ENCODE measurements around the gene SPON1. TPM values are rescaled to one million over a fixed set of nuclear protein-coding genes. Genes with fewer than 3 reads are reported as not detected.

SPON1 gene
- polyA plus RNA-seq, 4 donors, result 11.4 to 99.8 (median 22.2) TPM

GRCh38 chr11:14124886-14125285, 162.4 kb downstream of the SPON1 start:
- no peak for DNase-seq
- H3K27me3 ChIP-seq (ENCODE audit: control insufficient read depth in 3 of 3, insufficient read depth in 3 of 3, low read length in 3 of 3), result no peaks in the 10 kb centered on the region
- FAIRE-seq, result no peak
- H3K36me3 ChIP-seq (ENCODE audit: control insufficient read depth in 3 of 3, insufficient read depth in 2 of 3, low read depth in 1 of 3, low read length in 3 of 3), result peaks cover 0 to 9% (median 0%) of the 10 kb centered on the region in 3 donors
- H3K4me3 ChIP-seq (ENCODE audit: low read depth in 1 of 3, low read length in 3 of 3), result no peak overlapping the region
- H3K4me1 ChIP-seq (ENCODE audit: control insufficient read depth in 3 of 3, insufficient read depth in 2 of 3, low read depth in 1 of 3, low read length in 2 of 3), result peaks cover 2 to 3% (median 3%) of the 10 kb centered on the region in 3 donors
- H3K9me3 ChIP-seq (ENCODE audit: control insufficient read depth in 2 of 2, insufficient read depth in 1 of 2, low read depth in 1 of 2, low read length in 1 of 2), result peaks cover 0 to 19% of the 10 kb centered on the region in 2 donors
- no peak overlapping the region for H3K27ac ChIP-seq (ENCODE audit: low read depth in 1 of 3, low read length in 2 of 3)
- WGBS, 3 donors, result 87 to 94% (median 89%) methylated on average over 3 of the region's 3 CpGs

GRCh38 chr11:14125529-14125928, 163.0 kb downstream of the SPON1 start:
- FAIRE-seq, result no peak

GRCh38 chr11:14127679-14128078, 165.2 kb downstream of the SPON1 start:
- H3K36me3 ChIP-seq (ENCODE audit: control insufficient read depth in 3 of 3, insufficient read depth in 2 of 3, low read depth in 1 of 3, low read length in 3 of 3), result peaks cover 0 to 9% (median 0%) of the 10 kb centered on the region in 3 donors
- no peak for FAIRE-seq
- whole genome bisulfite sequencing, 3 donors, result 77 to 85% (median 81%) methylated on average over 4 of the region's 4 CpGs
- peaks cover 0 to 19% of the 10 kb centered on the region in 2 donors for H3K9me3 ChIP-seq (ENCODE audit: control insufficient read depth in 2 of 2, insufficient read depth in 1 of 2, low read depth in 1 of 2, low read length in 1 of 2)
- no peak overlapping the region for H3K4me3 ChIP-seq (ENCODE audit: low read depth in 1 of 3, low read length in 3 of 3)
- no peak overlapping the region for H3K27ac ChIP-seq (ENCODE audit: low read depth in 1 of 3, low read length in 2 of 3)
- H3K4me1 ChIP-seq (ENCODE audit: control insufficient read depth in 3 of 3, insufficient read depth in 2 of 3, low read depth in 1 of 3, low read length in 2 of 3), result peaks cover 4 to 12% (median 6%) of the 10 kb centered on the region in 3 donors
- H3K27me3 ChIP-seq (ENCODE audit: control insufficient read depth in 3 of 3, insufficient read depth in 3 of 3, low read length in 3 of 3), result no peaks in the 10 kb centered on the region
- DNase-seq, result no peak

More at GRCh38 chr11:14125529-14125928, 163.0 kb downstream of the SPON1 start:
- Histone ChIP-seq H3K36me3 (ENCODE audit: control insufficient read depth in 3 of 3, insufficient read depth in 2 of 3, low read depth in 1 of 3, low read length in 3 of 3) (peaks cover 0 to 9% (median 0%) of the 10 kb centered on the region in 3 donors), H3K4me1 (ENCODE audit: control insufficient read depth in 3 of 3, insufficient read depth in 2 of 3, low read depth in 1 of 3, low read length in 2 of 3) (peaks cover 2 to 3% (median 3%) of the 10 kb centered on the region in 3 donors), H3K9me3 (ENCODE audit: control insufficient read depth in 2 of 2, insufficient read depth in 1 of 2, low read depth in 1 of 2, low read length in 1 of 2) (peaks cover 0 to 19% of the 10 kb centered on the region in 2 donors), H3K4me3 (ENCODE audit: low read depth in 1 of 3, low read length in 3 of 3) (no peak overlapping the region), H3K27me3 (ENCODE audit: control insufficient read depth in 3 of 3, insufficient read depth in 3 of 3, low read length in 3 of 3) (no peaks in the 10 kb centered on the region), H3K27ac (ENCODE audit: low read depth in 1 of 3, low read length in 2 of 3) (no peak overlapping the region)
- 67 to 91% (median 86%) methylated on average over 2 of the region's 2 CpGs for WGBS, 3 donors
- peak in 1 of 2 donors; percentile 52 for DNase-seq

GRCh38 chr11:14132312-14132711, 169.8 kb downstream of the SPON1 start:
- WGBS, 3 donors, result 16 to 54% (median 41%) methylated on average over 4 of the region's 4 CpGs
- peaks cover 0 to 13% of the 10 kb centered on the region in 2 donors for H3K9me3 ChIP-seq (ENCODE audit: control insufficient read depth in 2 of 2, insufficient read depth in 1 of 2, low read depth in 1 of 2, low read length in 1 of 2)
- peaks cover 3 to 23% (median 7%) of the 10 kb centered on the region in 3 donors for H3K4me1 ChIP-seq (ENCODE audit: control insufficient read depth in 3 of 3, insufficient read depth in 2 of 3, low read depth in 1 of 3, low read length in 2 of 3)
- no peak overlapping the region for H3K4me3 ChIP-seq (ENCODE audit: low read depth in 1 of 3, low read length in 3 of 3)
- DNase-seq, result peak; percentile 78 to 82
- no peak for FAIRE-seq
- no peaks in the 10 kb centered on the region for H3K27me3 ChIP-seq (ENCODE audit: control insufficient read depth in 3 of 3, insufficient read depth in 3 of 3, low read length in 3 of 3)
- peaks cover 0 to 11% (median 6%) of the 10 kb centered on the region in 3 donors for H3K36me3 ChIP-seq (ENCODE audit: control insufficient read depth in 3 of 3, insufficient read depth in 2 of 3, low read depth in 1 of 3, low read length in 3 of 3)
- peak overlapping the region in 1 of 3 donors; percentile 14 for H3K27ac ChIP-seq (ENCODE audit: low read depth in 1 of 3, low read length in 2 of 3)

- peak; percentile 37 to 46 for DNase-seq
- 22 to 64% (median 32%) methylated on average over 4 of the region's 4 CpGs for WGBS, 3 donors
- H3K27me3 ChIP-seq (ENCODE audit: control insufficient read depth in 3 of 3, insufficient read depth in 3 of 3, low read length in 3 of 3), result no peaks in the 10 kb centered on the region
- peaks cover 3 to 20% (median 7%) of the 10 kb centered on the region in 3 donors for H3K4me1 ChIP-seq (ENCODE audit: control insufficient read depth in 3 of 3, insufficient read depth in 2 of 3, low read depth in 1 of 3, low read length in 2 of 3)
- H3K36me3 ChIP-seq (ENCODE audit: control insufficient read depth in 3 of 3, insufficient read depth in 2 of 3, low read depth in 1 of 3, low read length in 3 of 3), result peaks cover 0 to 11% (median 6%) of the 10 kb centered on the region in 3 donors
- H3K4me3 ChIP-seq (ENCODE audit: low read depth in 1 of 3, low read length in 3 of 3), result no peak overlapping the region
- peaks cover 0 to 6% of the 10 kb centered on the region in 2 donors for H3K9me3 ChIP-seq (ENCODE audit: control insufficient read depth in 2 of 2, insufficient read depth in 1 of 2, low read depth in 1 of 2, low read length in 1 of 2)
- peak overlapping the region in 1 of 3 donors; percentile 14 for H3K27ac ChIP-seq (ENCODE audit: low read depth in 1 of 3, low read length in 2 of 3)
- FAIRE-seq, result no peak
Observed at GRCh38 chr11:14133381-14133780, 170.9 kb downstream of the SPON1 start.

GRCh38 chr11:14136561-14136960, 174.0 kb downstream of the SPON1 start:
- Histone ChIP-seq H3K27ac (ENCODE audit: low read depth in 1 of 3, low read length in 2 of 3) (no peak overlapping the region), H3K9me3 (ENCODE audit: control insufficient read depth in 2 of 2, insufficient read depth in 1 of 2, low read depth in 1 of 2, low read length in 1 of 2) (no peaks in the 10 kb centered on the region), H3K36me3 (ENCODE audit: control insufficient read depth in 3 of 3, insufficient read depth in 2 of 3, low read depth in 1 of 3, low read length in 3 of 3) (peaks cover 0 to 11% (median 6%) of the 10 kb centered on the region in 3 donors), H3K4me1 (ENCODE audit: control insufficient read depth in 3 of 3, insufficient read depth in 2 of 3, low read depth in 1 of 3, low read length in 2 of 3) (peaks cover 3 to 19% (median 7%) of the 10 kb centered on the region in 3 donors), H3K27me3 (ENCODE audit: control insufficient read depth in 3 of 3, insufficient read depth in 3 of 3, low read length in 3 of 3) (no peaks in the 10 kb centered on the region), H3K4me3 (ENCODE audit: low read depth in 1 of 3, low read length in 3 of 3) (no peak overlapping the region)
- FAIRE-seq (no peak), DNase-seq (no peak)
- 53 to 78% (median 73%) methylated on average over 1 of the region's 1 CpG for WGBS, 3 donors

- H3K4me3 ChIP-seq (ENCODE audit: low read depth in 1 of 3, low read length in 3 of 3), result no peak overlapping the region
- no peak overlapping the region for H3K27ac ChIP-seq (ENCODE audit: low read depth in 1 of 3, low read length in 2 of 3)
- DNase-seq (no peak), FAIRE-seq (no peak)
- 91 to 96% (median 94%) methylated on average over 4 of the region's 4 CpGs for WGBS, 3 donors
- H3K36me3 ChIP-seq (ENCODE audit: control insufficient read depth in 3 of 3, insufficient read depth in 2 of 3, low read depth in 1 of 3, low read length in 3 of 3), result peaks cover 0 to 11% (median 6%) of the 10 kb centered on the region in 3 donors
- H3K9me3 ChIP-seq (ENCODE audit: control insufficient read depth in 2 of 2, insufficient read depth in 1 of 2, low read depth in 1 of 2, low read length in 1 of 2), result no peaks in the 10 kb centered on the region
- H3K4me1 ChIP-seq (ENCODE audit: control insufficient read depth in 3 of 3, insufficient read depth in 2 of 3, low read depth in 1 of 3, low read length in 2 of 3), result peaks cover 2 to 15% (median 6%) of the 10 kb centered on the region in 3 donors
- no peaks in the 10 kb centered on the region for H3K27me3 ChIP-seq (ENCODE audit: control insufficient read depth in 3 of 3, insufficient read depth in 3 of 3, low read length in 3 of 3)
Observed at GRCh38 chr11:14137284-14137683, 174.8 kb downstream of the SPON1 start.

GRCh38 chr11:14140991-14141390, 178.5 kb downstream of the SPON1 start:
- FAIRE-seq (no peak), DNase-seq (no peak)
- H3K27me3 ChIP-seq (ENCODE audit: control insufficient read depth in 3 of 3, insufficient read depth in 3 of 3, low read length in 3 of 3), result no peaks in the 10 kb centered on the region
- no peaks in the 10 kb centered on the region for H3K9me3 ChIP-seq (ENCODE audit: control insufficient read depth in 2 of 2, insufficient read depth in 1 of 2, low read depth in 1 of 2, low read length in 1 of 2)
- peaks cover 0 to 13% (median 7%) of the 10 kb centered on the region in 3 donors for H3K36me3 ChIP-seq (ENCODE audit: control insufficient read depth in 3 of 3, insufficient read depth in 2 of 3, low read depth in 1 of 3, low read length in 3 of 3)
- WGBS, 3 donors, result 80 to 91% (median 85%) methylated on average over 3 of the region's 3 CpGs
- H3K4me1 ChIP-seq (ENCODE audit: control insufficient read depth in 3 of 3, insufficient read depth in 2 of 3, low read depth in 1 of 3, low read length in 2 of 3), result no peaks in the 10 kb centered on the region
- no peak overlapping the region for H3K4me3 ChIP-seq (ENCODE audit: low read depth in 1 of 3, low read length in 3 of 3)
- H3K27ac ChIP-seq (ENCODE audit: low read depth in 1 of 3, low read length in 2 of 3), result no peak overlapping the region

GRCh38 chr11:14141676-14142075, 179.2 kb downstream of the SPON1 start:
- DNase-seq (no peak), FAIRE-seq (no peak)
- Histone ChIP-seq H3K4me3 (ENCODE audit: low read depth in 1 of 3, low read length in 3 of 3) (no peak overlapping the region), H3K27ac (ENCODE audit: low read depth in 1 of 3, low read length in 2 of 3) (peak overlapping the region in 1 of 3 donors; percentile 28), H3K27me3 (ENCODE audit: control insufficient read depth in 3 of 3, insufficient read depth in 3 of 3, low read length in 3 of 3) (no peaks in the 10 kb centered on the region), H3K4me1 (ENCODE audit: control insufficient read depth in 3 of 3, insufficient read depth in 2 of 3, low read depth in 1 of 3, low read length in 2 of 3) (no peaks in the 10 kb centered on the region), H3K36me3 (ENCODE audit: control insufficient read depth in 3 of 3, insufficient read depth in 2 of 3, low read depth in 1 of 3, low read length in 3 of 3) (peaks cover 0 to 9% (median 2%) of the 10 kb centered on the region in 3 donors), H3K9me3 (ENCODE audit: control insufficient read depth in 2 of 2, insufficient read depth in 1 of 2, low read depth in 1 of 2, low read length in 1 of 2) (no peaks in the 10 kb centered on the region)
- 70 to 80% (median 74%) methylated on average over 1 of the region's 1 CpG for WGBS, 3 donors

Measured in small intestine (tissue), 7 donors.